Hepatocyte (in vitro differentiated cells): ENCODE measurements around the gene RFPL2.

Experiments
- EZH2 ChIP-seq: fragments of 200-600 bp; sonication (generic); IDR thresholded peaks from 2 replicates; pipeline ENCODE4 v1.6.1; 2016; ENCODE audit warnings: antibody characterized with exemption, mild to moderate bottlenecking, borderline replicate concordance
- EZH2phosphoT487 ChIP-seq: fragments of 200-600 bp; sonication (generic); IDR thresholded peaks from one replicate; pipeline ENCODE4 v1.6.1; 2018; ENCODE audit warnings: antibody characterized with exemption, mild to moderate bottlenecking, low read depth, moderate library complexity; ENCODE audit not compliant: unreplicated experiment, severe bottlenecking
- TF ChIP-seq, protein P1 (sequence below): fragments of 200-600 bp; sonication (generic); IDR thresholded peaks from 2 replicates; pipeline ENCODE4 v1.5.1; 2016; ENCODE audit warnings: antibody characterized with exemption, mild to moderate bottlenecking; ENCODE audit not compliant: poor library complexity

DNA sequence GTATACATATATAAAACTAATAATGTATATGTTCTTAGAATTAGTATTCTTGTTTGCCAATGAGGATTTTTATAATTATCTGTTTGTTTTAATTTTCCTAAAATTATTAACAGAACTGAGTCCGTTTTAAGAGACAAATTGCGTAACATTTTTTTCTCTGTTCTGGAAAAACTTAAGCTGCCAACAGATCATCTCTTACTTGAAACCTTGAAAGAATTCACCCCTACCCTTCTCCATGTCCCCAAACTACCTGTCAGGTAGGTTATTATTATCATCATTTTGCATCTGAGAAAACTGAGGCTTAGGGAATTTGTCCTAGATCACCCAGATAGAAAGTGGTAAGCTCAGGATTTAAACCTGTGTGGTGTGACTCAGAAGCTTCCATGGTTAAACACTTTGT, 35.6 kb upstream of the RFPL2 start:
- TF ChIP-seq, protein P1, sequence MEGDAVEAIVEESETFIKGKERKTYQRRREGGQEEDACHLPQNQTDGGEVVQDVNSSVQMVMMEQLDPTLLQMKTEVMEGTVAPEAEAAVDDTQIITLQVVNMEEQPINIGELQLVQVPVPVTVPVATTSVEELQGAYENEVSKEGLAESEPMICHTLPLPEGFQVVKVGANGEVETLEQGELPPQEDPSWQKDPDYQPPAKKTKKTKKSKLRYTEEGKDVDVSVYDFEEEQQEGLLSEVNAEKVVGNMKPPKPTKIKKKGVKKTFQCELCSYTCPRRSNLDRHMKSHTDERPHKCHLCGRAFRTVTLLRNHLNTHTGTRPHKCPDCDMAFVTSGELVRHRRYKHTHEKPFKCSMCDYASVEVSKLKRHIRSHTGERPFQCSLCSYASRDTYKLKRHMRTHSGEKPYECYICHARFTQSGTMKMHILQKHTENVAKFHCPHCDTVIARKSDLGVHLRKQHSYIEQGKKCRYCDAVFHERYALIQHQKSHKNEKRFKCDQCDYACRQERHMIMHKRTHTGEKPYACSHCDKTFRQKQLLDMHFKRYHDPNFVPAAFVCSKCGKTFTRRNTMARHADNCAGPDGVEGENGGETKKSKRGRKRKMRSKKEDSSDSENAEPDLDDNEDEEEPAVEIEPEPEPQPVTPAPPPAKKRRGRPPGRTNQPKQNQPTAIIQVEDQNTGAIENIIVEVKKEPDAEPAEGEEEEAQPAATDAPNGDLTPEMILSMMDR = no peak
- TF ChIP-seq EZH2 = no peak
- no peak for TF ChIP-seq EZH2phosphoT487
